B cell (primary cell): ENCODE measurements around the gene CMTM5. TPM values are rescaled to one million over a fixed set of nuclear protein-coding genes. Genes with fewer than 3 reads are reported as not detected.
A peak's percentile ranks its signal among the peaks of the same experiment; 100 is the strongest.

Experiments used
- ATAC-seq: fragments of 200-7000 bp; cut with Tn5 transposase; one replicate; pipeline ENCODE4 v1.10.0; 2021; ENCODE audit warnings: low read depth, mild to moderate bottlenecking, moderate number of reproducible peaks, moderate library complexity
- CTCF ChIA-PET: fragments of 350-600 bp; sonication (Branson Sonifier 250); formaldehyde crosslinking; loops from one replicate; lab custom pipeline; 2021; ENCODE audit warnings: antibody characterized with exemption, inconsistent platforms; lab: Charles Lee
- POLR2A ChIA-PET: fragments of 350-600 bp; sonication (Branson Sonifier 250); formaldehyde crosslinking; loops from one replicate; lab custom pipeline; 2021; ENCODE audit warnings: antibody characterized with exemption; lab: Charles Lee
- DNase-seq: peaks from one replicate; pipeline ENCODE4 v3.0.0; 2013
- H2AFZ ChIP-seq: 2 replicates; pipeline ENCODE4 v1.6.1; 2012; ENCODE audit warnings: mild to moderate bottlenecking, low read depth, low read length; ENCODE audit not compliant: insufficient read depth, poor library complexity, severe bottlenecking
- H3K27ac ChIP-seq, 2 donors: 1 replicate in 1 of 2; 2 replicates in 1 of 2; pipeline ENCODE4 v1.5.1; 2012 to 2013; ENCODE audit warnings: low read length in 2 of 2, mild to moderate bottlenecking in 2 of 2, moderate library complexity in 1 of 2
- H3K27me3 ChIP-seq, 4 experiments: fragments of 200-600 bp in 1 of 4; sonication (generic) in 1 of 4; replicated peaks in 1 of 4; 1 replicate in 2 of 4; 2 replicates in 2 of 4; pipeline versions ENCODE4 v1.6.1 to v1.7.0; 2013 to 2016; ENCODE audit warnings: low read length in 3 of 4, mild to moderate bottlenecking in 2 of 4, mixed read lengths in 1 of 4, moderate library complexity in 1 of 4; ENCODE audit not compliant: insufficient read depth in 4 of 4, control insufficient read depth in 3 of 4; ENCODE audit errors: control extremely low read depth in 1 of 4
- H3K36me3 ChIP-seq, 2 experiments: replicated peaks in 1 of 2; 1 replicate in 1 of 2; 2 replicates in 1 of 2; pipeline versions ENCODE4 v1.6.1 to v1.7.1; 2013; ENCODE audit warnings: low read length in 1 of 2; ENCODE audit not compliant: insufficient read depth in 2 of 2, control insufficient read depth in 1 of 2; ENCODE audit errors: control extremely low read depth in 1 of 2, extremely low read depth in 1 of 2
- H3K4me1 ChIP-seq, 2 donors: fragments of 200-600 bp in 1 of 2; sonication (generic) in 1 of 2; 1 replicate in 1 of 2; 2 replicates in 1 of 2; pipeline versions ENCODE4 v1.5.1 to v1.6.1; 2013 to 2017; ENCODE audit warnings: low read length in 2 of 2; ENCODE audit not compliant: control insufficient read depth in 2 of 2, insufficient read depth in 2 of 2
- H3K4me2 ChIP-seq: replicated peaks from 2 replicates; pipeline ENCODE3; 2012; ENCODE audit warnings: mild to moderate bottlenecking, low read depth, low read length; ENCODE audit not compliant: poor library complexity, severe bottlenecking
- H3K4me3 ChIP-seq, 5 experiments: fragments of 200-600 bp in 1 of 5; sonication (generic) in 1 of 5; 1 replicate in 3 of 5; 2 replicates in 2 of 5; pipeline versions ENCODE4 v1.5.1 to v1.7.0; 2011 to 2016; ENCODE audit warnings: low read length in 4 of 5, mild to moderate bottlenecking in 4 of 5, low read depth in 2 of 5, control low read depth in 1 of 5, moderate library complexity in 1 of 5; ENCODE audit not compliant: insufficient read depth in 1 of 5; ENCODE audit errors: control extremely low read depth in 1 of 5, extremely low read depth in 1 of 5
- H3K79me2 ChIP-seq: fragments of 200-600 bp; sonication (generic); one replicate; pipeline ENCODE4 v1.6.0; 2016; ENCODE audit warnings: low read length; ENCODE audit not compliant: control insufficient read depth, insufficient read depth
- H3K9ac ChIP-seq: fragments of 200-600 bp; sonication (generic); 2 replicates; pipeline ENCODE4 v1.6.1; 2017; ENCODE audit warnings: mild to moderate bottlenecking, low read length, moderate library complexity
- H3K9me3 ChIP-seq, 3 donors: one replicate each; pipeline versions ENCODE4 v1.6.1 to v1.7.1; 2013; ENCODE audit warnings: low read length in 2 of 3; ENCODE audit not compliant: control insufficient read depth in 2 of 3, insufficient read depth in 1 of 3; ENCODE audit errors: control extremely low read depth in 1 of 3
- H4K20me1 ChIP-seq: 2 replicates; pipeline ENCODE4 v1.6.0; 2012; ENCODE audit warnings: mild to moderate bottlenecking, low read length; ENCODE audit not compliant: insufficient read depth, control insufficient read depth, poor library complexity, severe bottlenecking
- H3K27ac Mint-ChIP-seq: one replicate; pipeline ENCODE4 v1.8.0; 2021; ENCODE audit warnings: mixed read lengths
- H3K27me3 Mint-ChIP-seq: one replicate; pipeline ENCODE4 v1.8.0; 2021; ENCODE audit warnings: mixed read lengths
- H3K4me1 Mint-ChIP-seq: one replicate; pipeline ENCODE4 v1.8.0; 2021; ENCODE audit warnings: mixed read lengths
- H3K4me3 Mint-ChIP-seq: one replicate; pipeline ENCODE4 v1.8.0; 2021; ENCODE audit warnings: mixed read lengths
- H3K9me3 Mint-ChIP-seq: one replicate; pipeline ENCODE4 v1.8.0; 2022; ENCODE audit warnings: mixed read lengths; ENCODE audit not compliant: insufficient read depth
- EZH2 ChIP-seq: IDR thresholded peaks from 2 replicates; pipeline ENCODE4 v1.6.1; 2012; ENCODE audit warnings: borderline replicate concordance, low read depth, mild to moderate bottlenecking, moderate library complexity, low read length; ENCODE audit not compliant: insufficient read depth, poor library complexity, severe bottlenecking
- WGBS: methylation state at CpG from one replicate; pipeline ENCODE4 v1.1.5; 2013; ENCODE audit warnings: missing lambda C conversion rate; ENCODE audit not compliant: insufficient coverage; 5-methylcytosine and 5-hydroxymethylcytosine counted together
- intact Hi-C: fragments of 100-400 bp; cut with micrococcal nuclease; formaldehyde crosslinking; loops from one replicate; pipeline ENCODE4 v1.10.0; 2022
- polyA plus RNA-seq: library from polyadenylated mRNA; depleted of rRNA; stranded (reverse); fragments of >200 nt; gene quantifications from 2 replicates; pipeline ENCODE4 v1.2.3, GENCODE V29; 2012
- total RNA-seq, 2 donors: library from RNA; stranded (reverse); fragments of 120-200 nt in 1 of 2; gene quantifications; 1 replicate in 1 of 2; 2 replicates in 1 of 2; pipeline versions ENCODE4 v1.2.3 to v1.2.4, GENCODE V29; 2013 to 2022
- TF ChIP-seq, protein P1 (sequence below): fragments of 200-600 bp; IDR thresholded peaks from one replicate; pipeline ENCODE4 v1.8.0; 2022; ENCODE audit warnings: antibody characterized with exemption, mild to moderate bottlenecking

The CMTM5 gene
- total and polyA plus RNA-seq, 2 donors (not counting 1 experiment from before 2014, with no cell fraction given): 0.18 TPM; not detected in 1

DNA sequence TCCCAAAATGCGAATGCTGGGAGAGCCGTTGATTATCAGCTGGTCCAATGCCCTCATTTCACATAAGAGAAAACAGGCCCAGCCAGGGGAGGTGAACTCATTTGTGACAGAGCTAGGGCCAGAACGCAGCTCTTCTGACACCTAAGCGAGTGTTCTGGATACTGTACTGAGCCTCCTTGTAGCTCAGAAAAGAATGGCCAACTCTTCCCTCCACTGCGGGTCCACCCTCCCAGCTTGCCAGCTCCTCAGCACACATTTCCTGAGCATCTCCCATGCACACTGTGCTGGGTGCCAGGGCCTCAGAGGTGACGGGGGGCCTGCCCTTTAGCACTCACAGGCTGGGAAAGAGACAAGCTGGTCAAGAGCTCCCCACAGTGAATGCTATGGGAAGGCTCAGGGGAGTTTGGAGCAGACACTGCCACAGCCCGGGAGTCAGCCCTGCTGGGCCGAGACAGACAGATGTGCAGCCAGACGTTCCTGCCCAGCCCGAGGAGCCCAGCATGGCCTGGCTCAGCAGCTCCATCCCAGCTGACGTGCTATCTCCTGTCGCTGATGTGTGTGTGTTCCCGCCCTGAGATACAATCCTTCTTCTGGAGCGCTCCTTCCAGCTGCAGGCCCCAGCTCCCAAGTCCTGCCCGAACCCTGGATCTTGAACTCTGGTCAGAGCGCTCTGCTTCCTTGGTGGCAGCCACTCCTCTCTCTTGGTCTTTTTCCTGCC is 3.5 kb downstream of the CMTM5 start:
- H3K9ac ChIP-seq: no peak overlapping the region

DNA sequence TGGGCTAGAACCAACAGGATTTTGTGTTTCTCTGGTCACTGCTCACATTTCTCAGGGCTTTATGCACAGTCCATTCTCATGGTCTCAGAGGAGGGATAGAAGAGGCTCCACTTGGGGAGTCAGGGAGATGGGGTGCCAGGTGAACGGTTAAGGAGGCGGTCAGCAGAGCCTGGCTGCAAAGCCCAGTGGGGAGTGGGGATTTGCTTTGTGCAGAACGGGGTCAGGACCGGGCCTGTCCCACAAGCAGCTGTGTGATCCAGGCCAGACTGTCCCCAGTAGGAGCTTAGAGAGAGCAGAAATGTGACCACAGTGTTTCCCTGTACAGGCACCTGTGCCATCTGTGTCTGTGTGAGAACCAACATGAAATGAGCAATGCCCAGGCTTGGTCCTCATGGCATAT is 4.1 kb downstream of the CMTM5 start:
- Histone ChIP-seq H3K4me2 (no peak overlapping the region), H3K79me2 (no peaks in the 10 kb centered on the region), H3K27ac (no peak overlapping the region), H3K4me1 (no peaks in the 10 kb centered on the region), H3K36me3 (no peaks in the 10 kb centered on the region), H3K9ac (no peak overlapping the region), H2AFZ (no peak overlapping the region), H4K20me1 (no peaks in the 10 kb centered on the region), H3K4me3 (no peak overlapping the region), H3K9me3 (no peaks in the 10 kb centered on the region), H3K27me3 (peaks cover 0 to 16% (median 0%) of the 10 kb centered on the region in 4 experiments)
- DNase-seq (no peak), ATAC-seq (no peak)
- CTCF ChIA-PET: interaction anchor here (0.8 to 8.7 kb wide), 18 partner anchors 11 to 395 kb away, joined by 3 to 129 read pairs (median 9); partner anchors contain the start of genes PABPN1 and SLC22A17
- POLR2A ChIA-PET: no interaction called here
- H3K4me1 Mint-ChIP-seq: no peaks in the 10 kb centered on the region
- H3K9me3 Mint-ChIP-seq: no peaks in the 10 kb centered on the region
- WGBS: 94% methylated on average over 4 of the region's 4 CpGs
- H3K4me3 Mint-ChIP-seq: no peak overlapping the region
- intact Hi-C loops: loop anchor here (1.0 kb wide), 1 partner anchor 261 kb away; no protein-coding TSS in a partner anchor
- TF ChIP-seq, protein P1, sequence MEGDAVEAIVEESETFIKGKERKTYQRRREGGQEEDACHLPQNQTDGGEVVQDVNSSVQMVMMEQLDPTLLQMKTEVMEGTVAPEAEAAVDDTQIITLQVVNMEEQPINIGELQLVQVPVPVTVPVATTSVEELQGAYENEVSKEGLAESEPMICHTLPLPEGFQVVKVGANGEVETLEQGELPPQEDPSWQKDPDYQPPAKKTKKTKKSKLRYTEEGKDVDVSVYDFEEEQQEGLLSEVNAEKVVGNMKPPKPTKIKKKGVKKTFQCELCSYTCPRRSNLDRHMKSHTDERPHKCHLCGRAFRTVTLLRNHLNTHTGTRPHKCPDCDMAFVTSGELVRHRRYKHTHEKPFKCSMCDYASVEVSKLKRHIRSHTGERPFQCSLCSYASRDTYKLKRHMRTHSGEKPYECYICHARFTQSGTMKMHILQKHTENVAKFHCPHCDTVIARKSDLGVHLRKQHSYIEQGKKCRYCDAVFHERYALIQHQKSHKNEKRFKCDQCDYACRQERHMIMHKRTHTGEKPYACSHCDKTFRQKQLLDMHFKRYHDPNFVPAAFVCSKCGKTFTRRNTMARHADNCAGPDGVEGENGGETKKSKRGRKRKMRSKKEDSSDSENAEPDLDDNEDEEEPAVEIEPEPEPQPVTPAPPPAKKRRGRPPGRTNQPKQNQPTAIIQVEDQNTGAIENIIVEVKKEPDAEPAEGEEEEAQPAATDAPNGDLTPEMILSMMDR: no peak
- no peak for TF ChIP-seq EZH2
- H3K27ac Mint-ChIP-seq: no peak overlapping the region
- H3K27me3 Mint-ChIP-seq: peaks cover 25% of the 10 kb centered on the region

More for the DNA sequence above, 3.5 kb downstream of the CMTM5 start:
- H3K9me3 Mint-ChIP-seq: no peaks in the 10 kb centered on the region
- no peaks in the 10 kb centered on the region for H3K4me1 Mint-ChIP-seq
- no peaks in the 10 kb centered on the region for H3K79me2 ChIP-seq
- no peak for ATAC-seq
- H3K4me3 Mint-ChIP-seq: no peak overlapping the region
- intact Hi-C loops: loop anchor here (1.0 kb wide), 1 partner anchor 260 kb away; no protein-coding TSS in a partner anchor
- no peaks in the 10 kb centered on the region for H3K4me1 ChIP-seq
- H3K27ac ChIP-seq: no peak overlapping the region
- H2AFZ ChIP-seq: no peak overlapping the region
- CTCF ChIA-PET: interaction anchor here (0.8 to 8.7 kb wide), 35 partner anchors 8 to 823 kb away, joined by 3 to 129 read pairs (median 4); partner anchors contain the start of genes PABPN1 and SLC22A17
- no peaks in the 10 kb centered on the region for H4K20me1 ChIP-seq
- WGBS: 92% methylated on average over 14 of the region's 16 CpGs
- H3K27me3 ChIP-seq: peaks cover 0 to 16% (median 0%) of the 10 kb centered on the region in 4 experiments
- POLR2A ChIA-PET: no interaction called here
- H3K36me3 ChIP-seq: no peaks in the 10 kb centered on the region
- no peak overlapping the region for H3K4me3 ChIP-seq
- H3K27me3 Mint-ChIP-seq: peaks cover 25% of the 10 kb centered on the region
- DNase-seq: no peak
- no peak overlapping the region for H3K4me2 ChIP-seq
- TF ChIP-seq EZH2: no peak
- TF ChIP-seq, protein P1: peak; percentile 21
- no peak overlapping the region for H3K27ac Mint-ChIP-seq
- no peaks in the 10 kb centered on the region for H3K9me3 ChIP-seq
